Tibial nerve (tissue), 4 donors: ENCODE measurements around the gene CATSPER3. TPM values are rescaled to one million over a fixed set of nuclear protein-coding genes. Genes with fewer than 3 reads are reported as not detected.
"Not testable (repeated sequence)": the region's sequence is repeated elsewhere in the genome, so short reads cannot be mapped to it uniquely, and the experiment has no call there.

Source experiments
- DNase-seq, 2 donors: peaks; one replicate each; pipeline ENCODE4 v3.0.0-alpha.2; 2019; ENCODE audit warnings: low spot score in 2 of 2
- H3K27ac ChIP-seq, 4 donors: fragments of 200-600 bp; sonication (generic) in 3 of 4; one replicate each; pipeline ENCODE4 v1.5.1; 2017 to 2019; ENCODE audit warnings: mild to moderate bottlenecking in 1 of 4
- H3K27me3 ChIP-seq, 2 donors: fragments of 200-600 bp; sonication (generic) in 1 of 2; one replicate each; pipeline versions ENCODE4 v1.5.1 to v1.6.0; 2017 to 2019
- H3K36me3 ChIP-seq, 3 donors: fragments of 200-600 bp; sonication (generic); one replicate each; pipeline ENCODE4 v1.5.1; 2018 to 2019
- H3K4me1 ChIP-seq, 4 donors: fragments of 200-600 bp; sonication (generic) in 3 of 4; one replicate each; pipeline ENCODE4 v1.5.1; 2017 to 2019
- H3K4me3 ChIP-seq, 4 donors: fragments of 200-600 bp; sonication (generic) in 3 of 4; one replicate each; pipeline ENCODE4 v1.5.1; 2017 to 2019; ENCODE audit warnings: mild to moderate bottlenecking in 1 of 4, moderate library complexity in 1 of 4
- H3K9me3 ChIP-seq, 4 donors: fragments of 200-600 bp; sonication (generic) in 3 of 4; one replicate each; pipeline ENCODE4 v1.5.1; 2017 to 2019
- EP300 ChIP-seq, 2 donors: sonication (generic); formaldehyde crosslinking; IDR thresholded peaks; one replicate each; pipeline ENCODE4 v1.6.1; 2017; ENCODE audit warnings: antibody characterized with exemption in 2 of 2, mild to moderate bottlenecking in 1 of 2
- POLR2A ChIP-seq, 2 donors: fragments of 450-650 bp; IDR thresholded peaks; one replicate each; pipeline ENCODE4 v1.6.1; 2017; ENCODE audit warnings: antibody characterized with exemption in 2 of 2, mild to moderate bottlenecking in 2 of 2, moderate library complexity in 2 of 2
- WGBS, 2 donors: methylation state at CpG; one replicate each; pipeline ENCODE4 v1.1.5; 2018; 5-methylcytosine and 5-hydroxymethylcytosine counted together
- total RNA-seq, 4 donors: library from RNA; depleted of rRNA; stranded (reverse); fragments of >200 nt; gene quantifications; one replicate each; pipeline ENCODE4 v1.1.0, GENCODE V29; 2016
- TF ChIP-seq, protein P1 (sequence below), 5 experiments: fragments of 200-600 bp in 3 of 5; fragments of 450-650 bp in 2 of 5; sonication (generic) in 3 of 5; IDR thresholded peaks; one replicate each; pipeline ENCODE4 v1.5.1; 2016 to 2019; ENCODE audit warnings: antibody characterized with exemption in 5 of 5, mild to moderate bottlenecking in 3 of 5, moderate library complexity in 2 of 5

CATSPER3 gene
- total RNA-seq, 4 donors from 2014 or later: 0.90 to 1.3 TPM; not detected in 2

DNA sequence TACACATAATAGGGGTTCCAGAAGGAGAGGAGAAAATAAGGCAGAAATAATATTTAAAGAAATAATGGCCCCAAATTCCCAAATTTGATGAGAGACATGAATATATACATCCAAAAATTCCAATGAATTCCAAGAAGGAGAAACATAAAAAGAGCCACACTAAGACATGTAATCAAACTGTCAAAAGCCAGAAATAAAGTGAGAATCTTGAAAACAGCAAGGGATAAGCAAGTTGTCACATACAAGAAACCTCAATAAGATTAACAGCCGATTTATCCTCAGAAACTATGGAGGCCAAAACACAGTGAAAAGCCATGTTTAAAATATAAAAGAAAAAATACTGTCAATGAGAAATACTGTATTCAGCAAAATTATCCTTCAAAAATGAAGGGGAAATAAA is 14.5 kb downstream of the CATSPER3 start:
- peaks cover 0 to 63% (median 12%) of the 10 kb centered on the region in 4 donors for H3K9me3 ChIP-seq
- TF ChIP-seq POLR2A (IDR thresholded peaks at IDR 0.05) (no peak), EP300 (IDR thresholded peaks at IDR 0.05) (no peak)
- TF ChIP-seq, protein P1, sequence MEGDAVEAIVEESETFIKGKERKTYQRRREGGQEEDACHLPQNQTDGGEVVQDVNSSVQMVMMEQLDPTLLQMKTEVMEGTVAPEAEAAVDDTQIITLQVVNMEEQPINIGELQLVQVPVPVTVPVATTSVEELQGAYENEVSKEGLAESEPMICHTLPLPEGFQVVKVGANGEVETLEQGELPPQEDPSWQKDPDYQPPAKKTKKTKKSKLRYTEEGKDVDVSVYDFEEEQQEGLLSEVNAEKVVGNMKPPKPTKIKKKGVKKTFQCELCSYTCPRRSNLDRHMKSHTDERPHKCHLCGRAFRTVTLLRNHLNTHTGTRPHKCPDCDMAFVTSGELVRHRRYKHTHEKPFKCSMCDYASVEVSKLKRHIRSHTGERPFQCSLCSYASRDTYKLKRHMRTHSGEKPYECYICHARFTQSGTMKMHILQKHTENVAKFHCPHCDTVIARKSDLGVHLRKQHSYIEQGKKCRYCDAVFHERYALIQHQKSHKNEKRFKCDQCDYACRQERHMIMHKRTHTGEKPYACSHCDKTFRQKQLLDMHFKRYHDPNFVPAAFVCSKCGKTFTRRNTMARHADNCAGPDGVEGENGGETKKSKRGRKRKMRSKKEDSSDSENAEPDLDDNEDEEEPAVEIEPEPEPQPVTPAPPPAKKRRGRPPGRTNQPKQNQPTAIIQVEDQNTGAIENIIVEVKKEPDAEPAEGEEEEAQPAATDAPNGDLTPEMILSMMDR (IDR thresholded peaks at IDR 0.05): no peak

DNA sequence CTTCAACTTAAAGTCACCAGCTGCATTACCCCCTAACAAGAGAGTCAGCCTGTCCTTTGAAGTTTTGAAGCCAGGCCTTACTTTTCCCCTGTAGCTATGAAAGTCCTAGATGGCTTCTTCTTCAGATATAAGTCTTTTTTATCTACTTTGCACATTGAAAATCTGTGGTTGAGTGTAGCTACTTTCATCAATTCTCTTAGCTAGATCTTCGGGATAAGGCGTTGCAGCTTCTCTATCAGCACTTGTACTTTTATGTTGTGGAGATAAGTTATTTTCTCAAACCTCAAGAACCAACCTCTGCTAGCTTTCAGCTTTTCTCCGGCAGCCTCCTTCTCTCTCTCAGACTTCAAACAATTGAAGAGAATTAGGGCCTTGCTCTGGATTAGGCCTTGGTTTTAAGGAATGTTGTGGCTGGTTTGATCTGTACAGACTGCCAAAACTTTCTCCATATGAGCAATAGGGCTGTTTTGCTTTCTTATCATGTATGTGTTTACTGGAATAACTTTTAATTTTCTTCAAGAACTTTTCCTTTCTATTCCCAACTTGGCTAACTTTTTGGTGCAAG is 21.6 kb downstream of the CATSPER3 start:
- TF ChIP-seq, protein P1 (IDR thresholded peaks at IDR 0.05): no peak
- TF ChIP-seq EP300 (IDR thresholded peaks at IDR 0.05) (no peak), POLR2A (IDR thresholded peaks at IDR 0.05) (no peak)
- 85 to 87% methylated on average over 3 of the region's 3 CpGs for WGBS, 2 donors
- Histone ChIP-seq H3K4me3 (no peak overlapping the region), H3K9me3 (no peaks in the 10 kb centered on the region), H3K36me3 (no peaks in the 10 kb centered on the region), H3K4me1 (no peaks in the 10 kb centered on the region), H3K27me3 (no peaks in the 10 kb centered on the region), H3K27ac (no peak overlapping the region)
- DNase-seq: no peak

More for the DNA sequence above, 14.5 kb downstream of the CATSPER3 start:
- no peaks in the 10 kb centered on the region for H3K27me3 ChIP-seq
- 88 to 100% methylated on average over 1 of the region's 1 CpG for WGBS, 2 donors
- no peak for DNase-seq
- H3K36me3 ChIP-seq: peaks cover 0 to 4% (median 0%) of the 10 kb centered on the region in 3 donors
- no peaks in the 10 kb centered on the region for H3K4me1 ChIP-seq
- H3K27ac ChIP-seq: no peak overlapping the region
- no peak overlapping the region for H3K4me3 ChIP-seq

DNA sequence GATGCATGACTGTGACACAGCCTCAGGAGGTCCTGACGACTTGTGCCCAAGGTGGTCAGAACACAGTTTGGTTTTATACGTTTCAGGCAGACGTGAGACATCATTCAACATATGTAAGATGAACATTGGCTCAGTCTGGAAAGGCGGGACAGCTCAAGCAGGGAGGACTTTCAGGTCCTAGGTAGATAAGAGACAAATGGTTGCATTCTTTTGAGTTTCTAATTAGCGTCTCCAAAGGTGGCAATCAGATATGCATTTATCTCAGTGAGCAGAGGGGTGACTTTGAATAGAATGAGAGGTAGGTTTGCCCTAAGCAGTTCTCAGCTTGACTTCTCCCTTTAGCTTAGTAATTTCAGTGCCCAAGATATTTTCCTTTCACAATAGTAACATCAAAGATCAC is 22.5 kb downstream of the CATSPER3 start:
- WGBS, 2 donors: 64 to 68% methylated on average over 5 of the region's 5 CpGs
- H3K36me3 ChIP-seq, H3K27me3 ChIP-seq, DNase-seq, H3K4me3 ChIP-seq, H3K9me3 ChIP-seq, H3K27ac ChIP-seq, H3K4me1 ChIP-seq: not testable (repeated sequence)

DNA sequence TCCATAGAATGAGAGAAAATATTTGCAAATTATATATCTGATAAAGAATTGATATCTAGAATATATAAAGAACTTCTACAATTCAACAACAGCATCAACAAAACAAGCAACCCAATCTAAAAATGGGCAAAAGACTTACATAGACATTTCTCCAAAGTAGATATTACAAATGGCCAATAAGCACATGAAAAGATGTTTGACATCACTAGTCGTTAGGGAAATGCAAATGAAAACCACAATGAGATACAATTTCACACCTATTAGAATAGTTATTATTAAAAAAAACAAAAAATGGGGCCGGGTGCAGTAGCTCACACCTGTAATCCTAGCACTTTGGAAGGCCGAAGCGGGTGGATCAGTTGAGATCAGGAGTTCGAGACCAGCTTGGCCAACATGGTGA is 24.4 kb downstream of the CATSPER3 start:
- H3K4me3 ChIP-seq: no peak overlapping the region
- WGBS, 2 donors: 93 to 96% methylated on average over 5 of the region's 5 CpGs
- H3K27ac ChIP-seq: no peak overlapping the region
- H3K36me3 ChIP-seq: peaks cover 0 to 6% (median 0%) of the 10 kb centered on the region in 3 donors
- H3K9me3 ChIP-seq: no peaks in the 10 kb centered on the region
- no peak for TF ChIP-seq EP300 (IDR thresholded peaks at IDR 0.05)
- TF ChIP-seq, protein P1 (IDR thresholded peaks at IDR 0.05): no peak
- no peak for DNase-seq
- H3K4me1 ChIP-seq: no peaks in the 10 kb centered on the region
- no peaks in the 10 kb centered on the region for H3K27me3 ChIP-seq

DNA sequence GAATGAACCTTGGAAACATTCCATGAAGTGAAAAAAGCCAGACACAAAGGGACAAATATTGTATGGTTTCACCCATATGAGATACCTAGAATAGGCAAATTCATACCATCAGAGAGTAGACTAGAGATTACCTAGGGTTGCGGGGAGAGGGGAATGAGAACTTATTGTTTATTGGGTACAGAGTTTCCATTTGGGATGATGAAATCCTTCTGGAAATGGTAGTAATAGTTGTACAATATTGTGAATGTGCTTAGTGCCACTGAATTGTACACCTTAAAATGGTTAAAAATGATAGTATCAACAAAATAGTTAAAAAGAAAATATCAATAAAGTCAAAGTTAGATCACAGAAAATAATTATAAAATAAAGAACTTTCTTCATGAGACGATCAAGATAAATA is 25.5 kb downstream of the CATSPER3 start:
- peaks cover 0 to 6% (median 0%) of the 10 kb centered on the region in 3 donors for H3K36me3 ChIP-seq
- WGBS, 2 donors: 88 to 96% methylated on average over 2 of the region's 2 CpGs
- no peaks in the 10 kb centered on the region for H3K9me3 ChIP-seq
- H3K4me3 ChIP-seq: no peak overlapping the region
- no peak overlapping the region for H3K27ac ChIP-seq
- no peaks in the 10 kb centered on the region for H3K4me1 ChIP-seq
- DNase-seq: no peak
- H3K27me3 ChIP-seq: no peaks in the 10 kb centered on the region
- TF ChIP-seq POLR2A (IDR thresholded peaks at IDR 0.05) (no peak), EP300 (IDR thresholded peaks at IDR 0.05) (no peak)
- TF ChIP-seq, protein P1 (IDR thresholded peaks at IDR 0.05): no peak
